PC-3 (cell line): ENCODE results near the gene CALCB. TPM values are rescaled to one million over a fixed set of nuclear protein-coding genes. Genes with fewer than 3 reads are reported as not detected.

Source experiments
- ATAC-seq: fragments of 200-7000 bp; cut with Tn5 transposase; 2 replicates; pipeline ENCODE4 v1.9.1; 2020; ENCODE audit warnings: mild to moderate bottlenecking, moderate library complexity
- BruUV-seq: library from RNA; stranded (reverse); fragments of 400-500 nt; replicated peaks from 2 replicates; lab custom pipeline; 2021; lab: Mats Ljungman, UMichigan
- CTCF ChIA-PET: fragments of 300-600 bp; sonication (Branson Sonifier 250); formaldehyde crosslinking; loops from one replicate; lab custom pipeline; 2022; ENCODE audit warnings: antibody characterized with exemption; lab: Charles Lee
- POLR2A ChIA-PET: fragments of 300-600 bp; sonication (Branson Sonifier 250); formaldehyde crosslinking; loops from one replicate; lab custom pipeline; 2022; ENCODE audit warnings: antibody characterized with exemption; ENCODE audit not compliant: unreplicated experiment; lab: Charles Lee
- DNase-seq: peaks from one replicate; pipeline ENCODE4 v3.0.0-alpha.2; 2015
- H2AFZ ChIP-seq: fragments of 300-600 bp; sonication (generic); 2 replicates; pipeline ENCODE4 v1.6.0; 2016; ENCODE audit warnings: antibody characterized with exemption, low read length
- H3F3A ChIP-seq: fragments of 300-600 bp; sonication (generic); one replicate; pipeline ENCODE4 v1.6.0; 2017; ENCODE audit warnings: antibody characterized with exemption, low read length, control low read depth, mild to moderate bottlenecking; ENCODE audit not compliant: unreplicated experiment
- H3K27ac ChIP-seq: fragments of 300-600 bp; sonication (generic); 2 replicates; pipeline ENCODE4 v1.5.1; 2016; ENCODE audit warnings: mild to moderate bottlenecking, low read length
- H3K27me3 ChIP-seq: fragments of 300-600 bp; sonication (generic); 2 replicates; pipeline ENCODE4 v1.6.1; 2016; ENCODE audit warnings: low read length, mixed read lengths
- H3K36me3 ChIP-seq: fragments of 300-600 bp; sonication (generic); 2 replicates; pipeline ENCODE4 v1.6.1; 2016; ENCODE audit warnings: low read depth, mixed run types, low read length, mixed read lengths
- H3K4me1 ChIP-seq: fragments of 300-600 bp; sonication (generic); 2 replicates; pipeline ENCODE4 v1.5.1; 2016; ENCODE audit warnings: low read length; ENCODE audit not compliant: insufficient read depth
- H3K4me2 ChIP-seq: fragments of 300-600 bp; sonication (generic); 2 replicates; pipeline ENCODE4 v1.6.0; 2016; ENCODE audit warnings: low read length
- H3K4me3 ChIP-seq: fragments of 300-600 bp; sonication (generic); 2 replicates; pipeline ENCODE4 v1.5.1; 2016; ENCODE audit warnings: mild to moderate bottlenecking, low read length, mixed read lengths
- H3K79me2 ChIP-seq: fragments of 300-600 bp; sonication (generic); 2 replicates; pipeline ENCODE4 v1.6.1; 2017; ENCODE audit warnings: low read length, mixed read lengths
- H3K9ac ChIP-seq: fragments of 300-600 bp; sonication (generic); 2 replicates; pipeline ENCODE4 v1.6.0; 2016; ENCODE audit warnings: mild to moderate bottlenecking, low read length
- H3K9me2 ChIP-seq: fragments of 300-600 bp; sonication (generic); replicated peaks from 2 replicates; pipeline ENCODE4 v1.6.1; 2016; ENCODE audit warnings: mixed run types, low read length, mixed read lengths
- H3K9me3 ChIP-seq: fragments of 300-600 bp; sonication (generic); 2 replicates; pipeline ENCODE4 v1.6.1; 2016; ENCODE audit warnings: low read length, mixed read lengths
- H4K20me1 ChIP-seq: fragments of 300-600 bp; sonication (generic); 2 replicates; pipeline ENCODE4 v1.6.1; 2016; ENCODE audit warnings: low read length, mixed read lengths
- CTCF ChIP-seq: fragments of 300-600 bp; sonication (generic); conservative IDR thresholded peaks from 2 replicates; pipeline ENCODE4 v1.5.1; 2017; ENCODE audit warnings: antibody characterized with exemption, low read depth, mild to moderate bottlenecking, low read length
- EZH2 ChIP-seq: fragments of 300-600 bp; sonication (generic); IDR thresholded peaks from one replicate; pipeline ENCODE4 v1.6.1; 2017; ENCODE audit warnings: antibody characterized with exemption, mild to moderate bottlenecking, low read length; ENCODE audit not compliant: unreplicated experiment
- EZH2phosphoT487 ChIP-seq: fragments of 300-600 bp; sonication (generic); IDR thresholded peaks from 2 replicates; pipeline ENCODE4 v1.6.1; 2018; ENCODE audit warnings: mild to moderate bottlenecking, antibody characterized with exemption, low read length, borderline replicate concordance
- intact Hi-C: fragments of 100-400 bp; cut with micrococcal nuclease; formaldehyde crosslinking; loops from 2 replicates; pipeline ENCODE4 v1.9.0; 2023
- total RNA-seq: library from RNA; depleted of rRNA; stranded (reverse); fragments of >200 nt; gene quantifications from 2 replicates; pipeline ENCODE4 v1.2.3, GENCODE V29; 2014

CALCB gene
- total RNA-seq, 1 experiment from 2014 or later, result not detected

- no TSS peak for BruUV-seq
- no peaks in the 10 kb centered on the region for H3K9me3 ChIP-seq
- ChIA-PET CTCF (no interaction called here), POLR2A (no interaction called here)
- no peak overlapping the region for H3K4me2 ChIP-seq
- no peaks in the 10 kb centered on the region for H4K20me1 ChIP-seq
- ATAC-seq (no peak), DNase-seq (no peak)
- no peak overlapping the region for H2AFZ ChIP-seq
- H3K36me3 ChIP-seq, result no peaks in the 10 kb centered on the region
- H3K4me3 ChIP-seq, result no peak overlapping the region
- H3K79me2 ChIP-seq, result no peaks in the 10 kb centered on the region
- H3K27me3 ChIP-seq, result no peaks in the 10 kb centered on the region
- TF ChIP-seq EZH2phosphoT487, result no peak
- TF ChIP-seq EZH2, result no peak
- TF ChIP-seq CTCF, result no peak
- no peaks in the 10 kb centered on the region for H3F3A ChIP-seq
- intact Hi-C loops, result no loop called here
- no peak overlapping the region for H3K27ac ChIP-seq
- no peaks in the 10 kb centered on the region for H3K9me2 ChIP-seq
- no peaks in the 10 kb centered on the region for H3K4me1 ChIP-seq
- no peak overlapping the region for H3K9ac ChIP-seq
Measured at GRCh38 chr11:15053191-15053685, 20.2 kb upstream of the CALCB start.

GRCh38 chr11:15055620-15056356, 17.6 kb upstream of the CALCB start:
- ChIA-PET CTCF (no interaction called here), POLR2A (no interaction called here)
- no peaks in the 10 kb centered on the region for H3F3A ChIP-seq
- H3K27ac ChIP-seq, result no peak overlapping the region
- H2AFZ ChIP-seq, result no peak overlapping the region
- no peak for TF ChIP-seq EZH2
- no peak for TF ChIP-seq EZH2phosphoT487
- no peak for TF ChIP-seq CTCF
- H3K9me3 ChIP-seq, result no peaks in the 10 kb centered on the region
- intact Hi-C loops, result no loop called here
- H3K36me3 ChIP-seq, result no peaks in the 10 kb centered on the region
- no peak for ATAC-seq
- H3K79me2 ChIP-seq, result no peaks in the 10 kb centered on the region
- H3K9ac ChIP-seq, result no peak overlapping the region
- DNase-seq, result no peak
- H3K9me2 ChIP-seq, result no peaks in the 10 kb centered on the region
- no TSS peak for BruUV-seq
- H3K27me3 ChIP-seq, result no peaks in the 10 kb centered on the region
- no peaks in the 10 kb centered on the region for H4K20me1 ChIP-seq
- H3K4me3 ChIP-seq, result no peak overlapping the region
- H3K4me1 ChIP-seq, result no peaks in the 10 kb centered on the region
- no peak overlapping the region for H3K4me2 ChIP-seq

- Histone ChIP-seq H3K4me3 (no peak overlapping the region), H3F3A (no peaks in the 10 kb centered on the region), H3K9ac (no peak overlapping the region), H3K36me3 (no peaks in the 10 kb centered on the region), H3K4me1 (no peaks in the 10 kb centered on the region), H3K4me2 (no peak overlapping the region), H3K27ac (no peak overlapping the region), H2AFZ (no peak overlapping the region), H4K20me1 (no peaks in the 10 kb centered on the region), H3K79me2 (no peaks in the 10 kb centered on the region), H3K9me2 (no peaks in the 10 kb centered on the region), H3K9me3 (no peaks in the 10 kb centered on the region), H3K27me3 (no peaks in the 10 kb centered on the region)
- no TSS peak for BruUV-seq
- intact Hi-C loops, result no loop called here
- POLR2A ChIA-PET, result no interaction called here
- ATAC-seq, result no peak
- TF ChIP-seq CTCF, result no peak
- CTCF ChIA-PET, result no interaction called here
- no peak for DNase-seq
Measured at GRCh38 chr11:15057329-15057728, 16.1 kb upstream of the CALCB start.
